Breast epithelium (tissue), 4 donors: Measurements from ENCODE around the gene PGAM5. TPM values are rescaled to one million over a fixed set of nuclear protein-coding genes. Genes with fewer than 3 reads are reported as not detected.

Source experiments
- DNase-seq, 2 donors: peaks; one replicate each; pipeline ENCODE4 v3.0.0-alpha.2; 2019; ENCODE audit warnings: low spot score in 2 of 2
- H3K27ac ChIP-seq, 2 donors: fragments of 200-600 bp; sonication (generic) in 1 of 2; one replicate each; pipeline ENCODE4 v1.5.1; 2016 to 2019; ENCODE audit warnings: mild to moderate bottlenecking in 1 of 2
- H3K27me3 ChIP-seq, 2 donors: fragments of 200-600 bp; sonication (generic) in 1 of 2; one replicate each; pipeline versions ENCODE4 v1.5.1 to v1.6.0; 2017 to 2019; ENCODE audit warnings: control low read depth in 1 of 2, mild to moderate bottlenecking in 1 of 2
- H3K36me3 ChIP-seq: fragments of 200-600 bp; one replicate; pipeline ENCODE4 v1.5.1; 2019
- H3K4me1 ChIP-seq, 2 donors: fragments of 200-600 bp; sonication (generic); one replicate each; pipeline ENCODE4 v1.5.1; 2016 to 2019; ENCODE audit warnings: control low read depth in 1 of 2
- H3K4me3 ChIP-seq, 3 donors: fragments of 200-600 bp; sonication (generic); 1 replicate in 2 of 3; 2 replicates in 1 of 3; pipeline ENCODE4 v1.5.1; 2016 to 2019; ENCODE audit warnings: mild to moderate bottlenecking in 3 of 3, moderate library complexity in 2 of 3
- H3K9me3 ChIP-seq, 2 donors: fragments of 200-600 bp; sonication (generic) in 1 of 2; one replicate each; pipeline ENCODE4 v1.5.1; 2016 to 2019; ENCODE audit warnings: control low read depth in 1 of 2
- CTCF ChIP-seq, 3 donors: fragments of 450-650 bp; IDR thresholded peaks; one replicate each; pipeline ENCODE4 v1.5.1; 2016 to 2017; ENCODE audit warnings: antibody characterized with exemption in 3 of 3, mild to moderate bottlenecking in 3 of 3, moderate library complexity in 3 of 3
- POLR2A ChIP-seq: fragments of 450-650 bp; IDR thresholded peaks from one replicate; pipeline ENCODE4 v1.6.1; 2016; ENCODE audit warnings: antibody characterized with exemption, mild to moderate bottlenecking, moderate library complexity
- POLR2AphosphoS5 ChIP-seq, 3 donors: sonication (generic); formaldehyde crosslinking; IDR thresholded peaks; one replicate each; pipeline ENCODE4 v1.6.1; 2017; ENCODE audit warnings: antibody characterized with exemption in 3 of 3
- intact Hi-C: fragments of 100-400 bp; cut with DNase I; formaldehyde crosslinking; loops from one replicate; pipeline ENCODE4 v1.15.1; 2023; ENCODE audit warnings: low total_unique reads
- total RNA-seq, 3 donors: library from RNA; depleted of rRNA; stranded (reverse); fragments of >200 nt; gene quantifications; one replicate each; pipeline ENCODE4 v1.1.0, GENCODE V29; 2016

The PGAM5 gene
- total RNA-seq, 3 donors from 2014 or later: 20.2 to 38.0 (median 22.8) TPM

- H3K9me3 ChIP-seq: no peaks in the 10 kb centered on the region
- H3K36me3 ChIP-seq: peaks cover 12% of the 10 kb centered on the region
- no peaks in the 10 kb centered on the region for H3K27me3 ChIP-seq
- DNase-seq: peak in 1 of 2 donors; percentile 7
- no peaks in the 10 kb centered on the region for H3K4me1 ChIP-seq
- intact Hi-C loops: no loop called here
- H3K27ac ChIP-seq: no peak overlapping the region
- H3K4me3 ChIP-seq: no peak overlapping the region
- TF ChIP-seq POLR2AphosphoS5 (IDR thresholded peaks at IDR 0.05) (no peak), POLR2A (no peak), CTCF (IDR thresholded peaks at IDR 0.05) (no peak)
These were observed 34.7 kb upstream of the PGAM5 start for GRCh38 chr12:132675757-132676432.

- Histone ChIP-seq H3K27ac (no peak overlapping the region), H3K4me1 (no peaks in the 10 kb centered on the region), H3K36me3 (peaks cover 9% of the 10 kb centered on the region), H3K27me3 (no peaks in the 10 kb centered on the region), H3K4me3 (no peak overlapping the region), H3K9me3 (no peaks in the 10 kb centered on the region)
- peak in 1 of 2 donors; percentile 10 for DNase-seq
- no peak for TF ChIP-seq POLR2AphosphoS5 (IDR thresholded peaks at IDR 0.05)
- TF ChIP-seq CTCF (IDR thresholded peaks at IDR 0.05): no peak
- TF ChIP-seq POLR2A: no peak
- intact Hi-C loops: no loop called here
These were observed 33.1 kb upstream of the PGAM5 start for GRCh38 chr12:132677492-132677891.

GRCh38 chr12:132685400-132685799 lies 25.2 kb upstream of the PGAM5 start:
- intact Hi-C loops: no loop called here
- no peak overlapping the region for H3K4me3 ChIP-seq
- no peak overlapping the region for H3K27ac ChIP-seq
- H3K4me1 ChIP-seq: peaks cover 0 to 7% of the 10 kb centered on the region in 2 donors
- no peaks in the 10 kb centered on the region for H3K9me3 ChIP-seq
- no peak for DNase-seq
- no peak for TF ChIP-seq POLR2AphosphoS5 (IDR thresholded peaks at IDR 0.05)
- TF ChIP-seq POLR2A: no peak
- TF ChIP-seq CTCF (IDR thresholded peaks at IDR 0.05): no peak
- H3K36me3 ChIP-seq: no peaks in the 10 kb centered on the region
- H3K27me3 ChIP-seq: no peaks in the 10 kb centered on the region

GRCh38 chr12:132686825-132687210 lies 23.8 kb upstream of the PGAM5 start:
- peak overlapping the region; percentile 58 to 99 (median 85) for H3K4me3 ChIP-seq
- no peaks in the 10 kb centered on the region for H3K9me3 ChIP-seq
- H3K4me1 ChIP-seq: peaks cover 0 to 7% of the 10 kb centered on the region in 2 donors
- H3K27me3 ChIP-seq: no peaks in the 10 kb centered on the region
- peak overlapping the region; percentile 68 to 84 for H3K27ac ChIP-seq
- H3K36me3 ChIP-seq: no peaks in the 10 kb centered on the region
- intact Hi-C loops: no loop called here
- TF ChIP-seq POLR2AphosphoS5 (IDR thresholded peaks at IDR 0.05): no peak
- TF ChIP-seq POLR2A: no peak
- TF ChIP-seq CTCF (IDR thresholded peaks at IDR 0.05): no peak
- DNase-seq: no peak

- H3K27ac ChIP-seq: peak within 1 kb of the TSS; percentile 68 to 84
- peaks cover 0 to 7% of the 10 kb centered on the region in 2 donors for H3K4me1 ChIP-seq
- H3K27me3 ChIP-seq: no peaks in the 10 kb centered on the region
- intact Hi-C loops: no loop called here
- TF ChIP-seq POLR2AphosphoS5 (IDR thresholded peaks at IDR 0.05) (peak; percentile 45 to 71 (median 71)), POLR2A (no peak), CTCF (IDR thresholded peaks at IDR 0.05) (peak in 1 of 3 donors; percentile 41)
- DNase-seq: peak; percentile 88 to 94
- no peaks in the 10 kb centered on the region for H3K9me3 ChIP-seq
- H3K36me3 ChIP-seq: no peaks in the 10 kb centered on the region
- peak within 1 kb of the TSS; percentile 58 to 99 (median 85) for H3K4me3 ChIP-seq
These were observed 23.2 kb upstream of the PGAM5 start, which contains the start of the genes POLE and PXMP2 for GRCh38 chr12:132687211-132688164. TSS of gene POLE (minus strand) at chr12:132687342. CDS start at chr12:132687315, 27 bp downstream. TSS of gene PXMP2 (plus strand) at chr12:132687587. CDS start at chr12:132687671, 84 bp downstream.
